Measurements from ENCODE around the gene ANKRD2. TPM values are rescaled to one million over a fixed set of nuclear protein-coding genes. Genes with fewer than 3 reads are reported as not detected.
"Not testable (repeated sequence)": the region's sequence is repeated elsewhere in the genome, so short reads cannot be mapped to it uniquely, and the experiment has no call there.

The ANKRD2 gene
- total and polyA plus RNA-seq, 8 donors = 0.25 to 9.9 (median 0.68) TPM; not detected in 5

GRCh38 chr10:97549587-97550322, 22.8 kb upstream of the ANKRD2 start:
- Histone ChIP-seq H3K27me3 (no peaks in the 10 kb centered on the region), H3K4me3 (no peak overlapping the region), H3K9me3 (peaks cover 0 to under 1% (median 0%) of the 10 kb centered on the region in 4 donors), H3K36me3 (peaks cover 0 to 4% (median 0%) of the 10 kb centered on the region in 4 donors), H3K27ac (peak overlapping the region in 1 of 5 donors; percentile 11), H3K4me1 (peaks cover 0 to 18% (median 7%) of the 10 kb centered on the region in 4 donors)
- peak in 1 of 2 donors; percentile 51 for DNase-seq
- 58 to 64% (median 60%) methylated on average over 10 to 13 of the region's 13 CpGs for WGBS, 5 donors
- TF ChIP-seq EP300 (IDR thresholded peaks at IDR 0.05) = no peak
- intact Hi-C loops (cut with DNase I; ENCODE audit: low total_unique reads) = loop anchor here (10.0 kb wide), 1 partner anchor 85 kb away; no protein-coding TSS in a partner anchor

DNA sequence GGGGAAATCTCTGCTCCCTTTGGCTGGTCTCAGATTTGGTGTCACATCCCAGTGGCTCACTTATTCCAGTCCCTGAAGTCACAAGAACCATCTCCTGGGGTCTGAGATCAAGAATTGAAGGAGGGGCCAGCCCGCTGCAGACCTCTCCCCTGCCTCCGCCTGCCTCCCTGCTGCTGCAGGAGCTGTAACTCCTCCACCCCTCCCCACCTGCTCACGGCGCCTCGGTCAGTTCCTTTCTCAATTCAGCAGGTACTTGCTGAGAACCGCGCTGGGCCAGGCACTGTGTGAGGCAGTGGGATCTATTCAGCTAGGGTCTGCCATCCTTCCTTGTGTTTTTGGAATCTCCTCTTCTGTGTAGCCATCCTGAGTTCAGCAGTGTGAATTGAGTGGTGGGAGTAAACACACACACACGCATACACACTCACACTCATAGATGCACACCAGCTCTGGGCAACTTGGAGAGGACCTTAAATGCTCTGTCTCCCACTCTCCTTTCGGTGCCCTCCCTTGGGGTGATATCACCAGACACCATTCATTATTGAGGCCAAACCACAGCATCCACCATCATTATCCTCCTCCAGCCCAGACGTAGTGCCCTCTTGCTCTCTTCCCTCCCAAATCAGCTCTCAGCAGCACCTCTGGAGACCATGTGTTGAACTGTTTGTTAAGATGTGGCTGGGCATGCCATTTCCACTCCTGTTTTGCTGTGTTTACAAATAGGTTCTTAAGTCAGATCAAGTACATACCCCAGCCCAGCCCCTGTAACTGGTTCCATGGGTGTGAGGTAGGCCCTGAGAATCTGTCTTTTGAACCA, 22.0 kb upstream of the ANKRD2 start:
- Histone ChIP-seq H3K4me3 (no peak overlapping the region), H3K4me1 (peaks cover 0 to 18% (median 7%) of the 10 kb centered on the region in 4 donors), H3K9me3 (peaks cover 0 to 8% (median 0%) of the 10 kb centered on the region in 4 donors), H3K27ac (peak overlapping the region in 1 of 5 donors; percentile 11), H3K36me3 (peaks cover 0 to 4% (median 0%) of the 10 kb centered on the region in 4 donors), H3K27me3 (no peaks in the 10 kb centered on the region)
- intact Hi-C loops (cut with DNase I; ENCODE audit: low total_unique reads) = loop anchor here (10.0 kb wide), 1 partner anchor 86 kb away; no protein-coding TSS in a partner anchor
- TF ChIP-seq EP300 (IDR thresholded peaks at IDR 0.05) (no peak), POLR2A (IDR thresholded peaks at IDR 0.05) (no peak), POLR2AphosphoS5 (IDR thresholded peaks at IDR 0.05) (no peak)
- TF ChIP-seq, protein P1, sequence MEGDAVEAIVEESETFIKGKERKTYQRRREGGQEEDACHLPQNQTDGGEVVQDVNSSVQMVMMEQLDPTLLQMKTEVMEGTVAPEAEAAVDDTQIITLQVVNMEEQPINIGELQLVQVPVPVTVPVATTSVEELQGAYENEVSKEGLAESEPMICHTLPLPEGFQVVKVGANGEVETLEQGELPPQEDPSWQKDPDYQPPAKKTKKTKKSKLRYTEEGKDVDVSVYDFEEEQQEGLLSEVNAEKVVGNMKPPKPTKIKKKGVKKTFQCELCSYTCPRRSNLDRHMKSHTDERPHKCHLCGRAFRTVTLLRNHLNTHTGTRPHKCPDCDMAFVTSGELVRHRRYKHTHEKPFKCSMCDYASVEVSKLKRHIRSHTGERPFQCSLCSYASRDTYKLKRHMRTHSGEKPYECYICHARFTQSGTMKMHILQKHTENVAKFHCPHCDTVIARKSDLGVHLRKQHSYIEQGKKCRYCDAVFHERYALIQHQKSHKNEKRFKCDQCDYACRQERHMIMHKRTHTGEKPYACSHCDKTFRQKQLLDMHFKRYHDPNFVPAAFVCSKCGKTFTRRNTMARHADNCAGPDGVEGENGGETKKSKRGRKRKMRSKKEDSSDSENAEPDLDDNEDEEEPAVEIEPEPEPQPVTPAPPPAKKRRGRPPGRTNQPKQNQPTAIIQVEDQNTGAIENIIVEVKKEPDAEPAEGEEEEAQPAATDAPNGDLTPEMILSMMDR (IDR thresholded peaks at IDR 0.05) = no peak
- 77 to 90% (median 84%) methylated on average over 10 of the region's 10 CpGs for WGBS, 5 donors
- DNase-seq = no peak

DNA sequence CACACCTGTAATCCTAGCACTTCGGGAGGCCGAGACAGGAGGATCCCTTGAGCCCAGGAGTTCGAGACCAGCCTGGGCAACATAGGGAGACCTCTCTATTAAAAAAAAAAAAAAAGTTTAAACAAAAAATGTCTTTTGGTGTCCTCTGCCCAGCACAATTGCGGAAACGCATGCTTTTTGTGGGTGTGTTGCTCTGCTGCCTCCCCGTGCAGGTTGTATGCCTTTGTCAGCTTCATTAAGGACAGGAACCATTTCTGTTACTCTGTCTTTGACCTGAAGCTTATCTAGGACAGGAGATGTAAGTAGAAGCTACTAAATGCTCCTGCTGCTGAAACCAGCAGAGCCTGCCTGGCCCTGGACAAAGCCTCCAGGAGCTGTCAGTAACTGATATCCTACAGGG, 21.3 kb upstream of the ANKRD2 start:
- TF ChIP-seq POLR2A (IDR thresholded peaks at IDR 0.05) = no peak
- peaks cover 0 to 18% (median 7%) of the 10 kb centered on the region in 4 donors for H3K4me1 ChIP-seq
- 76 to 96% (median 87%) methylated on average over 6 of the region's 6 CpGs for WGBS, 5 donors
- peaks cover 0 to 4% (median 0%) of the 10 kb centered on the region in 4 donors for H3K36me3 ChIP-seq
- H3K27me3 ChIP-seq = no peaks in the 10 kb centered on the region
- DNase-seq = no peak
- intact Hi-C loops (cut with DNase I; ENCODE audit: low total_unique reads) = loop anchor here (10.0 kb wide), 1 partner anchor 86 kb away; no protein-coding TSS in a partner anchor
- no peak overlapping the region for H3K27ac ChIP-seq
- no peak overlapping the region for H3K4me3 ChIP-seq
- peaks cover 0 to 15% (median 0%) of the 10 kb centered on the region in 4 donors for H3K9me3 ChIP-seq

DNA sequence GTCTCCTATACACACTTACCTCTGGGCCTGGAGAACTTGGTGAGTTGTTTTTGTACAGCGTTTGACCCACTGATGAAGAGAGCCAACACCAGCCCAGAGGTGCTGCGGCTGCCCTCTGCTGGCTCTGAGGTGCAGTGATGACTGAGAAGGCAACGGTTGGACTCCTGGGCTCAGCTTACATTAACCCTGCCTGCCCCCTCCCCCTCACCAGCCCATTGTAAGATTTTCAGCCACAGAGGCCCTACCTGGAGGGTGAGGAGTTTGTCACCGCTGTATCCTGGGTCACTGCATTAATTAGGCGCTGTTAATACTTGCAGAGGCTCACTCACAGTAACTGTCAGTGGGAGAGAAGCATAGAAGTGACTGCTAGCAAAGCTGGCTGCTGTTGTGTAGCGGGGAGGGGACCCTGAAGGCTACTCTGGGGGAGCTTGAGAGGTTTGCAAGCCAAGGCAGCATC, 19.0 kb upstream of the ANKRD2 start:
- Histone ChIP-seq H3K27me3 (no peaks in the 10 kb centered on the region), H3K27ac (no peak overlapping the region), H3K9me3 (peaks cover 0 to 22% (median 0%) of the 10 kb centered on the region in 4 donors), H3K4me1 (peaks cover 0 to 13% (median 4%) of the 10 kb centered on the region in 4 donors), H3K36me3 (peaks cover 0 to 4% (median 0%) of the 10 kb centered on the region in 4 donors), H3K4me3 (no peak overlapping the region)
- peak; percentile 68 to 82 for DNase-seq
- WGBS, 5 donors = 20 to 26% (median 22%) methylated on average over 4 to 6 of the region's 6 CpGs
- intact Hi-C loops (cut with DNase I; ENCODE audit: low total_unique reads) = loop anchor here (10.0 kb wide), 1 partner anchor 89 kb away; no protein-coding TSS in a partner anchor
- TF ChIP-seq POLR2AphosphoS5 (IDR thresholded peaks at IDR 0.05) = peak in 1 of 3 donors; percentile 52
- no peak for TF ChIP-seq POLR2A (IDR thresholded peaks at IDR 0.05)
- TF ChIP-seq, protein P1 (IDR thresholded peaks at IDR 0.05) = peak in 5 of 7 experiments; percentile 60 to 71 (median 63)

- not testable (repeated sequence) for H3K27me3 ChIP-seq, H3K36me3 ChIP-seq, DNase-seq, H3K27ac ChIP-seq, H3K4me3 ChIP-seq
- intact Hi-C loops (cut with DNase I; ENCODE audit: low total_unique reads) = loop anchor here (10.0 kb wide), 1 partner anchor 90 kb away; no protein-coding TSS in a partner anchor
- peaks cover 0 to 22% (median 0%) of the 10 kb centered on the region in 4 donors for H3K9me3 ChIP-seq
- 94 to 97% (median 94%) methylated on average over 5 of the region's 5 CpGs for WGBS, 5 donors
- H3K4me1 ChIP-seq = peaks cover 0 to 13% (median 4%) of the 10 kb centered on the region in 4 donors
Observed at GRCh38 chr10:97554336-97554735, 18.2 kb upstream of the ANKRD2 start.

DNA sequence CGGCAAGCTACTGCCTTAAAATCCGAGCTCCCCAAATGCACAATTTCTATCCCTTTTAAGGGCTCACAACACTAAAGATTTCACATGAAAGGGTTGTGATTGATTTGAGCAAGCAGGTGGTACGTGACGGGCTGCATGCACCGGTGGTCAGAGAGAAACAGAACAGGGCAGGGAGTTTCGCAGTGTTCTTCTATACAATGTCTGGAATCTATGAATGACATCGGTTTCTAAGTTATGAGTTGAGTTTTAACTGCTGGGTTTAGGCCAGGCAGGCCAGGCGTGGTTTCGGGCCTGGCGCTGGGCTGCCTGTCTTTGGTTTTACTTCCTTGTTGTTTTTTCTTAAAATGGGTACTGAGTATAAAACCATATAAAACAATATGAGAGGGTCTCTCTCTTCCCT, 17.0 kb upstream of the ANKRD2 start:
- not testable (repeated sequence) for H3K36me3 ChIP-seq, H3K4me1 ChIP-seq, DNase-seq, H3K27me3 ChIP-seq, H3K27ac ChIP-seq, H3K4me3 ChIP-seq
- intact Hi-C loops (cut with DNase I; ENCODE audit: low total_unique reads) = loop anchor here (10.0 kb wide), 1 partner anchor 91 kb away; no protein-coding TSS in a partner anchor
- 93 to 99% (median 96%) methylated on average over 6 to 10 of the region's 10 CpGs for WGBS, 5 donors
- H3K9me3 ChIP-seq = peaks cover 0 to 22% (median 0%) of the 10 kb centered on the region in 4 donors

- DNase-seq; H3K4me1 ChIP-seq; H3K36me3 ChIP-seq; H3K4me3 ChIP-seq; H3K27me3 ChIP-seq; intact Hi-C loops (cut with DNase I; ENCODE audit: low total_unique reads): not testable (repeated sequence)
- WGBS, 5 donors = 77 to 90% (median 88%) methylated on average over 17 of the region's 17 CpGs
- H3K27ac ChIP-seq = peak overlapping the region in 2 of 5 donors; percentile 16 to 39
- H3K9me3 ChIP-seq = peaks cover 0 to 11% (median 0%) of the 10 kb centered on the region in 4 donors
Observed at GRCh38 chr10:97560731-97561381, 11.7 kb upstream of the ANKRD2 start.
